ENCODE measurements around the gene SLMAP. TPM values are rescaled to one million over a fixed set of nuclear protein-coding genes. Genes with fewer than 3 reads are reported as not detected.

SLMAP gene
- total and polyA plus RNA-seq, 2 of the 4 experiments (the other 2 are of a cell fraction) = 15.5 to 26.5 TPM

GRCh38 chr3:57929988-57930387, 173.9 kb downstream of the SLMAP start:
- no peak overlapping the region for H3K9ac ChIP-seq (ENCODE audit: low read depth, low read length)
- H3K9me1 ChIP-seq (ENCODE audit: insufficient read depth, low read length) = peaks cover 3% of the 10 kb centered on the region; the same call in 1 of the 2 replicates
- no peak overlapping the region for H2AFZ ChIP-seq (replicated peaks; ENCODE audit: low read length, poor library complexity)
- 100% methylated on average over 1 of the region's 2 CpGs; no CpG with 5 or more reads in 1 of the 2 experiments for WGBS, 2 experiments (ENCODE audit: extremely low coverage in 2 of 2, insufficient read length in 1 of 2)
- H2BK20ac ChIP-seq (ENCODE audit: low read depth, low read length) = no peak overlapping the region
- no TSS peak for BruUV-seq (replicated peaks)
- no peak overlapping the region for H2AK9ac ChIP-seq (replicated peaks; ENCODE audit: low read depth, low read length, poor library complexity)
- no peak overlapping the region for H3K27ac ChIP-seq (ENCODE audit: insufficient read depth, low read length)
- no peak overlapping the region for H2BK15ac ChIP-seq (ENCODE audit: low read depth, low read length)
- H3K23ac ChIP-seq (ENCODE audit: low read depth, low read length) = no peak overlapping the region
- H3K56ac ChIP-seq (ENCODE audit: extremely low read depth, insufficient read depth, low read length) = no peak overlapping the region
- dilution Hi-C loops (cut with HindIII; ENCODE audit: low sequenced_read_pairs, unreplicated experiment) (no loop called here), intact Hi-C loops (cut with micrococcal nuclease) (no loop called here), in situ Hi-C loops (cut with MboI; ENCODE audit: low sequenced_read_pairs) (no loop called here)
- DNase-seq = no peak
- no peak overlapping the region for H2BK120ac ChIP-seq (ENCODE audit: low read depth, low read length)
- 0 out of 2 replicates have a peak, but pooled peaks cover 2% of the 10 kb centered on the region for H3K36me3 ChIP-seq (ENCODE audit: control insufficient read depth, insufficient read depth, low read length)
- ChIA-PET POLR2A (ENCODE audit: unreplicated experiment) (no interaction called here), CTCF (no interaction called here)
- H3K4ac ChIP-seq (ENCODE audit: low read depth, low read length) = no peak overlapping the region
- H3K27me3 ChIP-seq (ENCODE audit: control insufficient read depth, insufficient read depth, low read length) = no peaks in the 10 kb centered on the region
- H4K91ac ChIP-seq (ENCODE audit: insufficient read depth, low read depth, low read length) = no peak overlapping the region
- H2BK5ac ChIP-seq (ENCODE audit: low read depth, low read length, poor library complexity, severe bottlenecking) = no peak overlapping the region
- H3K18ac ChIP-seq (ENCODE audit: low read depth, low read length) = no peak overlapping the region
- H3K14ac ChIP-seq (replicated peaks; ENCODE audit: low read depth, low read length) = no peak overlapping the region
- no peak overlapping the region for H4K8ac ChIP-seq (ENCODE audit: low read depth in 2 of 2, low read length in 2 of 2)
- H4K20me1 ChIP-seq (ENCODE audit: insufficient read depth, low read length) = no peaks in the 10 kb centered on the region
- ATAC-seq (ENCODE audit: low read depth) = no peak
- no peak overlapping the region for H4K5ac ChIP-seq (ENCODE audit: low read depth, low read length)
- H3K4me2 ChIP-seq (ENCODE audit: low read depth, low read length) = no peak overlapping the region
- H3K4me1 ChIP-seq (ENCODE audit: control insufficient read depth, insufficient read depth, low read length) = peaks cover 5% of the 10 kb centered on the region; the same call in 1 of the 2 replicates
- H3K9me3 ChIP-seq (ENCODE audit: control insufficient read depth, insufficient read depth, low read length) = no peaks in the 10 kb centered on the region
- TF ChIP-seq CEBPB (IDR thresholded peaks at IDR 0.05; ENCODE audit: low read depth, low read length) (no peak), ELK1 (IDR thresholded peaks at IDR 0.05; ENCODE audit: borderline replicate concordance, low read depth, low read length) (no peak), BHLHE40 (IDR thresholded peaks at IDR 0.05; ENCODE audit: low read depth, low read length) (no peak), MAZ (IDR thresholded peaks at IDR 0.05; ENCODE audit: borderline replicate concordance, low read depth, low read length) (no peak), NFE2L2 (IDR thresholded peaks at IDR 0.05; ENCODE audit: low read depth, low read length) (no peak), SMC3 (IDR thresholded peaks at IDR 0.05; ENCODE audit: low read depth, low read length) (no peak), MXI1 (IDR thresholded peaks at IDR 0.05; ENCODE audit: borderline replicate concordance, low read depth, low read length) (no peak), FOS (IDR thresholded peaks at IDR 0.05; ENCODE audit: low read depth, low read length) (no peak), POLR2A (IDR thresholded peaks at IDR 0.05; ENCODE audit: low read depth, low read length) (no peak), RAD21 (IDR thresholded peaks at IDR 0.05; ENCODE audit: low read length) (no peak), MAFK (IDR thresholded peaks at IDR 0.05; ENCODE audit: low read depth, low read length) (no peak), CHD1 (IDR thresholded peaks at IDR 0.05; ENCODE audit: low read depth, low read length) (no peak), RFX5 (IDR thresholded peaks at IDR 0.05; ENCODE audit: low read depth, low read length) (no peak), RCOR1 (IDR thresholded peaks at IDR 0.05; ENCODE audit: insufficient replicate concordance, low read length) (no peak)
- TF ChIP-seq, protein P1, sequence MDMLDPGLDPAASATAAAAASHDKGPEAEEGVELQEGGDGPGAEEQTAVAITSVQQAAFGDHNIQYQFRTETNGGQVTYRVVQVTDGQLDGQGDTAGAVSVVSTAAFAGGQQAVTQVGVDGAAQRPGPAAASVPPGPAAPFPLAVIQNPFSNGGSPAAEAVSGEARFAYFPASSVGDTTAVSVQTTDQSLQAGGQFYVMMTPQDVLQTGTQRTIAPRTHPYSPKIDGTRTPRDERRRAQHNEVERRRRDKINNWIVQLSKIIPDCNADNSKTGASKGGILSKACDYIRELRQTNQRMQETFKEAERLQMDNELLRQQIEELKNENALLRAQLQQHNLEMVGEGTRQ (IDR thresholded peaks at IDR 0.05; ENCODE audit: low read depth, low read length) = no peak
- TF ChIP-seq, protein P2, sequence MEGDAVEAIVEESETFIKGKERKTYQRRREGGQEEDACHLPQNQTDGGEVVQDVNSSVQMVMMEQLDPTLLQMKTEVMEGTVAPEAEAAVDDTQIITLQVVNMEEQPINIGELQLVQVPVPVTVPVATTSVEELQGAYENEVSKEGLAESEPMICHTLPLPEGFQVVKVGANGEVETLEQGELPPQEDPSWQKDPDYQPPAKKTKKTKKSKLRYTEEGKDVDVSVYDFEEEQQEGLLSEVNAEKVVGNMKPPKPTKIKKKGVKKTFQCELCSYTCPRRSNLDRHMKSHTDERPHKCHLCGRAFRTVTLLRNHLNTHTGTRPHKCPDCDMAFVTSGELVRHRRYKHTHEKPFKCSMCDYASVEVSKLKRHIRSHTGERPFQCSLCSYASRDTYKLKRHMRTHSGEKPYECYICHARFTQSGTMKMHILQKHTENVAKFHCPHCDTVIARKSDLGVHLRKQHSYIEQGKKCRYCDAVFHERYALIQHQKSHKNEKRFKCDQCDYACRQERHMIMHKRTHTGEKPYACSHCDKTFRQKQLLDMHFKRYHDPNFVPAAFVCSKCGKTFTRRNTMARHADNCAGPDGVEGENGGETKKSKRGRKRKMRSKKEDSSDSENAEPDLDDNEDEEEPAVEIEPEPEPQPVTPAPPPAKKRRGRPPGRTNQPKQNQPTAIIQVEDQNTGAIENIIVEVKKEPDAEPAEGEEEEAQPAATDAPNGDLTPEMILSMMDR (conservative IDR thresholded peaks at IDR 0.05; ENCODE audit: low read depth, low read length) = no peak
- H3K79me1 ChIP-seq (ENCODE audit: low read depth in 1 of 2, low read length in 2 of 2) = peaks cover 0 to 3% of the 10 kb centered on the region in 2 experiments; a peak in 2 of 4 replicates
- no peak overlapping the region for H2AK5ac ChIP-seq (ENCODE audit: low read depth, low read length)
- H3K4me3 ChIP-seq (ENCODE audit: insufficient read depth, low read depth, low read length) = no peak overlapping the region
